Measurements from ENCODE around the gene EDEM2. TPM values are rescaled to one million over a fixed set of nuclear protein-coding genes. Genes with fewer than 3 reads are reported as not detected.

Gene EDEM2
- total RNA-seq, 1 donor from 2014 or later: 40.1 TPM

- no peak overlapping the region for H3K27ac Mint-ChIP-seq
- no peak for DNase-seq (ENCODE audit: low spot score, unreplicated experiment)
- no peaks in the 10 kb centered on the region for H3K9me3 Mint-ChIP-seq (ENCODE audit: low read depth)
- no peaks in the 10 kb centered on the region for H3K27me3 Mint-ChIP-seq
- no peak for TF ChIP-seq CTCF (IDR thresholded peaks at IDR 0.05; ENCODE audit: unreplicated experiment)
- peaks cover 17% of the 10 kb centered on the region for H3K36me3 Mint-ChIP-seq (ENCODE audit: insufficient read depth)
- H3K4me1 Mint-ChIP-seq (ENCODE audit: low read depth): no peaks in the 10 kb centered on the region
- no peak overlapping the region for H3K4me3 Mint-ChIP-seq (ENCODE audit: low read depth)
These were observed 35.8 kb downstream of the EDEM2 start for GRCh38 chr20:35111141-35111888.

DNA sequence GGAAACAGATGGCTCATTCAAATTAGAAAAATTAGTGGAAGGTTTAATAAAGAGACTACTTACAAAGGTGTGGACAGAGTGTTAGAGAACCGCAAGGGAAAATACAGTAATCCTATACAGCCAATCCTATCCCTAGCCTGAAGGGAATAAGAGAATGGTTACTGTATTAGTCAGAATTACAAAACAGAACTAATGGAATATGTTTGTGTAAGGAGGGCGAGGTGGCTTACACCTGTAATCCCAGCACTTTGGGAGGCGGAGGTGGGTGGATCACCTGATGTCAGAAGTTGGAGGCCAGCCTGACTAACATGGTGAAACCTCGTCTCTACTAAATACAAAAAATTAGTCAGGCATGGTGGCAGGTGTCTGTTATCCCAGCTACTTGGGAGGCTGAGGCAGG is 38.2 kb downstream of the EDEM2 start:
- DNase-seq (ENCODE audit: low spot score, unreplicated experiment): no peak
- Mint-ChIP-seq H3K27ac (no peak overlapping the region), H3K36me3 (ENCODE audit: insufficient read depth) (peaks cover 2% of the 10 kb centered on the region), H3K9me3 (ENCODE audit: low read depth) (no peaks in the 10 kb centered on the region), H3K4me3 (ENCODE audit: low read depth) (no peak overlapping the region), H3K27me3 (no peaks in the 10 kb centered on the region), H3K4me1 (ENCODE audit: low read depth) (no peaks in the 10 kb centered on the region)
- TF ChIP-seq CTCF (IDR thresholded peaks at IDR 0.05; ENCODE audit: unreplicated experiment): no peak

DNA sequence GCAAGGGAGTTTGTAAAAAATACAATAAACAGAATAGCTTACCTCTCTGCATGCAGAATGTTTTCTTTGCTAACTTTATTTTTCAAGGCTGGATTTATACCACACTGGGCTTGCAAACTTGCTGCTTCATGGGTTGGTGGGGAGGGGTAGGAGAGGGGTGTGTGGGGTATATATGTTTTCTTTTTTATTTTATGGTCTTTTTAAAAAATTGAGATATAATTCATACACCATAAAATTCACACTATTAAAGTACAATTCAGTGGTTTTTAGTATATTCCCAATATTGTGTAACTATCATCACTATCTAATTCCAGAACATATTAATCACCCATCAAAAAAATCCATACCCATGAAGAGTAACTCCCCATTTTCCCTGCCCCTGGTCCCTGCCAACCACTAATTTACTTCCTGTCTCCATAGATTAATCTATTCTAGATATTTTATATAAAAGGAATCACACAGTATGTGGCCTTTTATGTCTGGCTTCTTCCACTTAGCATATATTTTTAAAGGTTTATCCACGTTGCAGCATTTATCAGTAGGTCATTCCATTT is 40.2 kb downstream of the EDEM2 start:
- no peak for TF ChIP-seq CTCF (IDR thresholded peaks at IDR 0.05; ENCODE audit: unreplicated experiment)
- Mint-ChIP-seq H3K9me3 (ENCODE audit: low read depth) (no peaks in the 10 kb centered on the region), H3K4me3 (ENCODE audit: low read depth) (no peak overlapping the region), H3K4me1 (ENCODE audit: low read depth) (no peaks in the 10 kb centered on the region), H3K27ac (no peak overlapping the region), H3K36me3 (ENCODE audit: insufficient read depth) (no peaks in the 10 kb centered on the region), H3K27me3 (no peaks in the 10 kb centered on the region)
- no peak for DNase-seq (ENCODE audit: low spot score, unreplicated experiment)

DNA sequence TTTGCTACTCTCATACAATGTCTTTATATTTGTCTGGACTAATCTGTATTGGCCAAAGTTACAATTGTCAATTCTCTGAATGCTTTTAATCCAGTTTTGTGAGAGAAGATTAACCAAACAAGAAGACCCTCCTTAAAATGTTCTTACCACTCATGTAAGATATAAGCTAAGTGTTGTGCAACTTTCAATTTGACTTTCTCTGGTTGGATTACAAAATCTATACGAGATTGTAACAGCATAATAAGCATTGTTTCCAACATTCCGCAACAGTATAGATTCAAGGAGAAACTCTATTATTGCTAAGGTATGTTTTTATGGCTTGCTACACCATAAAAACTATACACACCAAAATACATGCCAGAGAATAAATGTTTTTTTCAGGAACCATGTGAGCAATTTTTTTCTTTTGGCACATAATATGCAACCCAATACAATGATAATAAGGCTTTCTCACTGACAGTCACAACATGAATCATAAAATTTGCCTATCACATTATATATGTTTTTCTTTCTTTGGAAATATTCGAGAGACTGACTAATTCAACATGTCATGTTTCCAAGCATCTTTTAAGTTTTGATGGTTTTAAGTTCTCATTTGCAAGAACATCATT is 42.3 kb downstream of the EDEM2 start:
- no peak for TF ChIP-seq CTCF (IDR thresholded peaks at IDR 0.05; ENCODE audit: unreplicated experiment)
- DNase-seq (ENCODE audit: low spot score, unreplicated experiment): no peak
- Mint-ChIP-seq H3K36me3 (ENCODE audit: insufficient read depth) (no peaks in the 10 kb centered on the region), H3K9me3 (ENCODE audit: low read depth) (no peaks in the 10 kb centered on the region), H3K27ac (no peak overlapping the region), H3K27me3 (no peaks in the 10 kb centered on the region), H3K4me1 (ENCODE audit: low read depth) (no peaks in the 10 kb centered on the region), H3K4me3 (ENCODE audit: low read depth) (no peak overlapping the region)

DNA sequence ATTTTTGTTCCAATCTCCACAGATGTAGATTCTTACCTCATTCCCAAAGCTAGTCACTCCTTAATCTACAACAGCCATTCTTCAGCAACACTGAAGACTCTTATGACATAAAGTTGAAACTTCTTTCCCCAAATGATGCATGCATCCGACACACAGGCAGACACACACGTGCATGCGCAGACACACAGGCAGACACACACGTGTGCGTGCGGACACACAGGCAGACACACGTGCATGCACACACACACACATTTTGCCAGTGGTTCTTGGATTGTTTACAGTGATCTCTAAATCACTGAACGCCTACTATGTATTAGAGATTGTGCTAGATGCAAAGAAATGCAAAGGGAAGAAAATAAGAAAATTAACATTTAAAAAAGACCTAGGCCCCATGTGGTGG is 45.5 kb downstream of the EDEM2 start:
- Mint-ChIP-seq H3K4me1 (ENCODE audit: low read depth) (no peaks in the 10 kb centered on the region), H3K9me3 (ENCODE audit: low read depth) (no peaks in the 10 kb centered on the region), H3K27me3 (no peaks in the 10 kb centered on the region), H3K4me3 (ENCODE audit: low read depth) (no peak overlapping the region), H3K36me3 (ENCODE audit: insufficient read depth) (no peaks in the 10 kb centered on the region), H3K27ac (no peak overlapping the region)
- DNase-seq (ENCODE audit: low spot score, unreplicated experiment): no peak
- TF ChIP-seq CTCF (IDR thresholded peaks at IDR 0.05; ENCODE audit: unreplicated experiment): no peak

Measured in progenitor cell of endocrine pancreas (in vitro differentiated cells).